ENCODE results near the gene NPBWR2. TPM values are rescaled to one million over a fixed set of nuclear protein-coding genes. Genes with fewer than 3 reads are reported as not detected.
"Not testable (repeated sequence)": the region's sequence is repeated elsewhere in the genome, so short reads cannot be mapped to it uniquely, and the experiment has no call there.

Gene NPBWR2
- total RNA-seq, 1 experiment from 2014 or later, result not detected

- not testable (repeated sequence) for DNase-seq (ENCODE audit: low read depth)
These were observed 20.0 kb downstream of the NPBWR2 start for GRCh38 chr20:64087226-64087825.

DNA sequence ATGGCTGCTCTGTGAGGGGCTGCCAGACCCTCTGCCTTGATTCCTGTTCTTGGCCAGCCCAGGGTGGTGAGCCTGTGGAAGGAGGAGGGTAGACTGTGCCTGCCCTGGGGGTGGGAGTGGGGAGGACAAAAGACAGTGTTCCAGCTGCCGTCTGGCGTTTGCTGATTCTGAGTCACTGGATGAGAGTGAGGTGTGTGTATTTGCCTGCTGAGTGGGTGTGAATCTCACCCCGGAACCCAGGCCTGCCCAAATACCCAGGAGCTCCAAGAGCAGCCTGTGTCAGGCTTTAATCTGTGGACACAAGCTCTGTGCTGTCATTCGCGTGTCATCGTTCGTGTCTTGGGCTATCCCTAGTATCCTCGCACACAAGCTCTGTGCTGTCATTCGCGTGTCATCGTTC lies 20.6 kb downstream of the NPBWR2 start:
- no peak for DNase-seq (ENCODE audit: low read depth)

DNA sequence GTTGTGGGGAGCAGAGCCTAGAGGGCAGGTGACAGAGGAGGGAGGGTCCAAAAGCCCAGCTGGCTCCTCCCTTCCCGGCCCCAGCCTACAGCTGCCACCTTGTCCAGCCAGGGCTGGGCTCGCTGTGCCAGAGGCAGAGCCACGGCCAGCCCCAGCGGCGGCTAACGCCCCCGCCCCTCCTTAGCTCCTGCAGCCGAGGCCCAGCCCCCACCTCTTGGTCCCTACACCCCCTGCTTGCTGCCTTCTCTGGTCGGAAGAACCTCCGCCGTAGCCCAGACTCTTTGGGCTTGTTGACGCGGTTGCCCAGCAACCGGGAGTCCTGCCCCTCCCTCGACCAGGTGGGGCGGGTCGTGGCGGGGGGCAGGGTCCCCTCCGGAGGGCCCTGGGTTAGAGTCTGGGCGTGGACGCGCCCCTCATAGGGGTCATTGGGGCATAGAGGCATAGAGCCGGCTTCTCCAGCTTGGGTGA lies 22.6 kb downstream of the NPBWR2 start:
- no peak for DNase-seq (ENCODE audit: low read depth)

DNA sequence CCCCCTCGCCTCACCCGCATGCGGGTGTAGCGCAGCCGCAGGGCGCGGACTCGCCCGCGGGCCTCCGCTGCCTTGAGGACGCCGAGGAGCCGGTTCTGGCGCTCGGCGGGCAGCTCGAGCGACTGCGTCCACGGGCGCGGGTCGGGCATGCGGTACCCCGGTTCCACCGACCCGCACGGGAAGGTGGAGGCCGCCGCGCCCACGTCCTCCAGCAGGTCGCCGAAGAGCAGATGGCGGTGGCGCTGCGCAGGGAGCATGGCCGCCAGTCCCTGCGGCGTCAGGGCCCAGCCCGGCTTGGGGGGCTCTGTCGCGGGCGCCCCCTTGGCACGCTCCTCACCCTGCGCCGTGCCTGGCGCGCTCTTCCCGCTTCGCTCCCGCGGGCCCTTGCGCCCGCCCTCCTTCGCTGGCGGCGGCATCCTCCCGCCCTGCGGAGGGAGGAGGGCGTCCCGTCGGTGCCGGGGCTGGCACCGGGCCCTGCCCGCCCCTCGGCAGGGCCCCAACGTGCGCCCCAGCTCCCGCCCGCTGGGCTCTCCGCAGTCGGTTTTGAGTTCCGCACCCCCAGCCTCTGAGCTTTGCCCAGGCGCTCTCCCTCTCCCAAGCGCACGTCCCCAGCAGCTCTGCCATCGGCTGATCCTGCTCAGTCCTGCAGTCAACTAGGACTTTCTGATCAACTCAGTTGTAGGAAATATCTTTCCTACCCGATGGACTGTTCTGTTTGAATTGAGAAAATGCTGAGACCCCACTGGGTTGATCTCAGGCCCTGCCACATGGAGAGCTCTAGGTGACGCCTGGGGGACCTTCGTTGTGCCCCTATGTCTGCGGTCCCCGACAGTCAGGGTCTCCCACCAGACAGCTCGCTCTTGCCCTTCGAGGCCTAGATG lies 23.3 kb downstream of the NPBWR2 start, which contains the start of gene LKAAEAR1:
LKAAEAR1 (minus strand) TSS at position 595 of the 881 bp plus-strand sequence; CDS start at position 416, 179 bp downstream.
- no peak for DNase-seq (ENCODE audit: low read depth)

DNA sequence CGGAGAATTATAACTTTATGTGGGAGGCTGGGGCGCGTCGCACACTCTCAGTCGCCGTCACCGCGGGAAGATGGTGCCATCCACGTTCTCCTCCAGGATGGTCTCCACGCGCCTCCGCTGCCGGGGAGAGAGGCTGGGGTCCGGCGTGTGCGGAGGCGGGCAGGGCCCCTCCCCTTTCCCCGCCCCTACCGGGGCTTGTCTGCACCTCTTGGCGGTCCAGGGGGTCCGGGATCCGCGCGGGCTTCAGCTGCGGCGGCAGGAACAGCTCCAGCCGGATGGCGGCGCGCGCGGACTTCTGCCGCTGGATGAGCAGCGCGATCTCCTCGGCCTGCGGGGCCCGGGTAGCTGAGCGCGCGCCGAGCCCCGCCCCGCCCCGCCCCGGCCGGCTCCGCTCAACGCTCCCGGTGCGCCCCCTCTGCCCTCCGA lies 24.0 kb downstream of the NPBWR2 start:
- peak; percentile 70 for DNase-seq (ENCODE audit: low read depth)

DNA sequence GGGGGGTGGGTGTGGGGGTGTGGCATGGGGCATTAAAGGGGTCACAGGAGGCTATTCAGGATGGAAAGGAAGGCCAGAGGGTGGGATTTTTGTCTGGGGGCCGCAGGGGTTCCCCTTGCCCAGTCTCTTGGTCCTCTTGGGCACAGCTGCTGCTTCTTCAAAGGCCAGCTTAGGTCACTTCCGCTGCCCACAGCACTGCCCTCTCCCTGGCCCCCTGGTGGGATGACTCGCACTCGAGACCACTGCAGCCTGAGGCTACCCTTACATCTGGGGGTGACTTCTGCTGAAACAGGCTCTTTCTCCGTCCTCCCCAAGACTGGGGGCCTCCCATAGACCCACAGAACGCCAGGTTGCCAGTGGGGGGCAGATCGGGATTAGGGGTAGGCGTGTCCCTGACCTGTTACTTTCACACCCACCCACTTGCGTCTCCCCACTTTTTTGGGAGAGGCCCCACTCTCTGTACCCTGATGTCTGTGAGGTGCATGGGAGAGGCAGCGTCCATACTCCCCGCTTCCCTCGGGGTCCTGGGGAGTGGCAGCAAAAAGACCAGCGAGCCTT lies 24.5 kb downstream of the NPBWR2 start:
- no peak for DNase-seq (ENCODE audit: low read depth)

- no peak for DNase-seq (ENCODE audit: low read depth)
These were observed 25.1 kb downstream of the NPBWR2 start for GRCh38 chr20:64082126-64082731.

- DNase-seq (ENCODE audit: low read depth), result no peak
These were observed 25.8 kb downstream of the NPBWR2 start for GRCh38 chr20:64081624-64081964.

GRCh38 chr20:64080813-64081623 lies 26.3 kb downstream of the NPBWR2 start:
- DNase-seq (ENCODE audit: low read depth), result no peak

DNA sequence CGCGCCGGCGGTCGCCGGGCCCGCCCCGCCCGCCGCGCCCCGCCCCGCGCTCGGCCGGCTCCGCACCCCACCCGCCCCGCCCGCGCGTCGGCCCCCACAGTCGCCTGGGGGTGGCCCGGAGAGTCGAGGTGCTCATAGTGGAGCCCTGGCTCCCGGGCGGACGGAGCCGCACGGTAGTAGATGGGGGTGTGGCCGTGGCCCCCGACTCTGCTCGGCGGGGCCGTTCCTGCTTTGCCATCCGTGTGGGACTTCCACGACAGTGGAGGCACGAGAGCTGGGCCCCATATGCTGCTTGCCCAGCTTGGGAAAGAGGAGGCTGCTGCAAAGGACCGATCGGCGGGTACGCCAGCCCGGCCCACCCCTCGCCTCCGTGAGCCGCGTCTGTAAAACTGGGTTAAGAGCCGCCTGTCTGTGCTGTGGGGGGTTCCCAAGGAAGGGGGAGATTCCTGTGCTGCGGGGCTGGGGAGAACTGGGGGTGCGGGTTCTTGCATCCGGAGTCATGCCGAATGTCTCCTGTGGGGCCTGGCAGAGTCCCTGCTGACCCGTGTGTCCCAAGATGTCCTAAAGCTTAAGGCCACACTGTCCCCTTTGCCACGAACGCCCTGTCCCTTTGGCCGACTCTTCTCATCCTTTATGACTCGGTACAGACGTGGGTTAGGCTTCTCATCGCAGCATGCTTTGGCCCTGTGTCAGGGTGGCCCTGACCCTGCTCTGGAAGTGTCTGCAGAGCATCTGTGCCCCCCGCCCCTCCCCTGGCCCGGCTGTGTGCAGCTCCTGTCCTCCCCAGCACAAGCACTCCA lies 27.2 kb downstream of the NPBWR2 start, which contains the start of gene OPRL1:
OPRL1 (plus strand) TSS at position 70 of the 800 bp plus-strand sequence. CDS start 12,639 bp downstream, outside the sequence.
- DNase-seq (ENCODE audit: low read depth), result no peak

DNA sequence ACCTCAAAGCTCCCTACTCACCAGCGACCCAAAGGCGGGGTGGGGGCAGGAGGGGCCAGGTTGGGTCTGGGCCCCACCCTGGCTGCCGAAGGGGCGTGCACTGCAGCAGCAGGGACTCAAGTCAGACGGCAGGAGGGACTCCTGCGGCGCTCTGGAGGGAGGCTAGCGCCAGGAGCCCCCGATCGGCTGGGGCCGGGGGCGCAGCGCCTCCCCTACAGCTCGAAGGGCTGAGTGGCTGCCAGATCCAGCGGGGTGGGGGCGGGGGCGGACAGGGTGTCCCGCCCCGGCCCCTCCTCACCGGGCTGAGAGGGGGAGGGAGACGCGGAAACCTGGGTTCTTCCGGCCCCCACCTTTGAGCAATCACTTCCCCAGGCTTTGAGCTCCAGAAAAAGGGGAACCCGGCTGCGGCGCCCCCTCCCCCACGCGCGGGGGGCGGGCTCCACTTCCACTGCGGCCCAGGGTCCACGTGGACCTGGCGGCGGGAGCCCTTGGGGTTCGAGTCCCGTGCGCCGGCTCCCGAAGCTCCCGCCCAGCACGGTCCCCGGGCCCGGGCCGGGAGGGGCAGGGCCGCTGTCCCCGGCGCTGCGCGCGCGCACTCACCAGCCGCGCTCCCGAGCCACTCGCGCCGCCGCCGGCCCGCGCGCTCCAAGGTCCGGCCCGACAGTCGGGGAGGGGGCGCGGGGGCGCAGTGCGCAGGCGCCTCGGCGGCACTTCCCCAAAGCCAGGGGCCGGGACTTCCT lies 27.9 kb downstream of the NPBWR2 start, which contains the start of gene RGS19:
RGS19 (minus strand) TSS at position 246 of the 740 bp plus-strand sequence. CDS start 2,632 bp downstream, outside the sequence.
- peak; percentile 49 for DNase-seq (ENCODE audit: low read depth)

DNA sequence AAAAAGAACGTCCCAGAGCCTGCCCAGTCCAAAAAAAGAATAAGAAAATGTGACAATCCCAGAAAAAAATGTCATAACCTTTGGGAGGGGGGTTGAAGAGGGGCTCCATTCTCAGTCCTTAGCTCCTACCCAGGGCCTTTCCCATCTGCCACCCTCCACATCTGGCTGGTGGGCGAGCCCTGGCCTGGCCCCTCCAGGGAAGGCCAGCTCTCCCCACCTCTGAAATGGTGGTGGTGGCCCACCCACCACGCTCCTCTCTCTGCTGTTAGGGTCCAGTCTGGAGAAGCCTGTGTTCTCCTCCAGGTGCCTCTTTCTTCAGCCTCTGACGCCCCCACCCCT lies 28.5 kb downstream of the NPBWR2 start:
- no peak for DNase-seq (ENCODE audit: low read depth)

DNA sequence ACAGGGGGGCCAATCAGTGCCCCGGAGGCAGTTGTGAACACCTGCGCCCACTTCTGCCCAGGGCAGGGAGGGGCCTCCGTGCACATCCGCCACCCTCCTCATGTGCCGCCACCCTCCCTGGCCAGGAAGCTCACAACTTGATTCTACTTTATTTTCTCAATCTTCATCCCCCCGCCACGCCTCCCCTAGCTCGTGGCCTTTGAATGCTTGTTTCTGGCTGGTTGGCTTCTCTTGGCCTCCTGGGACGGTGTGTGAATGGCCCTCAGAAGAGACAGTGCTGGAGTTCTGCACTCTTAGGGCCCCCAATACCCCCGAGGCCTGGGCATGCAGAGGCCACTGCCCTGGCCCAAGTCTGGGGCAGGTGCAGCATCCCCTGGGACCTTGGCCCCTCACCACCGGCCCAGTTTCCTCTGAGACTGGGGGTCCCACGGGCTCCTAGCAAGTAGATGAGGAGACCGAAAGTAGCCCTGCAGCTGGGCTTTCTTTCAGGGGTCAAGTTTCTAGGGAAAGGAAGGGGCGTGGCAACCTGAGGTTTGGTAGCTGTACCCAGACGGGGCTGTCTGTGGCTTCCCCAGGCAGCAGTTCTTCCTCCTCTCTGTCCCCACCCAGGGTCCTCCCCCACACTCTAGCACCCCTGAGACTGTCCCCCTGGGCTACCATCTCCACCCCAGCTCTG lies 29.4 kb downstream of the NPBWR2 start:
- no peak for DNase-seq (ENCODE audit: low read depth)

- no peak for DNase-seq (ENCODE audit: low read depth)
These were observed 29.9 kb downstream of the NPBWR2 start for GRCh38 chr20:64077541-64077875.

DNA sequence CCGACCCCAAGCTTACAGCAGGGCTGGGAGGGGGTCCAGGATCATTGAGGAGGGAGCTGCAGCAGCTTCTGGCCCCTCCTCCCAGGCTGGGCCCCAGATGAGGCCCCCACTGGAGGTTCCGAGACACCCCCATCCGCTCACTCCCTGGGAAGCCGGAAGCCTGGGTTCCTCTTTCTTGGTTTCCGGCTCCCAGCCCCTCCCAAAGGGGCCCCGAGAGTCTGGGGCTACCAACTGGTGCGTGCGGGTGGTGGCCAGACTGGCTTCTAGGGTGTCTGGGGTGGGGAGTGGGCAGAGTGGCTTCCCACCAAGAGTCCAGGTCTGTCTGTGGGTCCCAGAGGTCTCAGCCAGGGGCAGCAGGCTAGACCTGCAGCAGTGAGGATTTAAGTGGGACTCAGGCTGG lies 30.3 kb downstream of the NPBWR2 start:
- DNase-seq (ENCODE audit: low read depth), result no peak

DNA sequence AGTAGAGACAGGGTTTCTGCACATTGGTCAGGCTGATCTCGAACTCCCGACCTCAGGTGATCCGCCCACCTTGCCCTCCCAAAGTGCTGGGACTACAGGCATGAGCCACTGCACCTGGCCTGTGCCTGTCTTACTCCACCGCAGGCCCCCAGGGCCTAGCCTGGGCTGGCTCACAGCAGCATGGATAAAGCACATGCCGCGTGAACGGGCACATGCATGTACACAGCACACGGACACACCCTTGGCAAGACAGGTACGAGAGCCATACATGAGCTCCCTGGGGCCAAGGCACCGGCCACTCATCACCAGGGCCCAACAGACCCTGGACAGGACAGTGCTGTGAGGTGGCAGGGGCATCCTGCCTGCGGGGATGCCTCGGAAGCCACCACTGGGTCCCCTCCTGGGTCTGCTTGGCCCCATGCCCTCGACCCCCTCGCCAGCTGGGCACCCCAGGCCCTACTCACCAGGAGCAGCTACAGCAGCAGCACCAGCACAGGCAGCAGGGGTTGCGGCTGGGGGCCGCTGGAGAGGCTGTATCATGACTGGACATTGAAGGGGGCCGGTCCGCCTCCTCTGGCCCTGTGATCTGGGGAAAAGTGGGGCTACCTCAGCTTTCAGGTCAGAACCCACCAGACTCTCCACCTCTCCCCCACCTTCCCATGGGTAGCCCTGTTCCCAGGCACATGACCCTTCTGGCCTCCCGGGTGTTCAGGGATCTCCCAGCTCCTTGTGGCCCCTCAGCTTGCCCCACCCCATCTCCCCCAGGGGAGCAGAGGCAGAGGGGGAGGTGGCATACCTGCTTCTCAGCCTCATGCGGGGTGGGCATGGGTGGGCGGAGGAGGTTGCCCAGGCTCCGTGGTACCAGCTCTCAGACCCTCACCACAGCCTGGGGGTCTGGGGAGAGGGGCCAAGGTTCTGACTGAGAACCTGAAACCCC lies 31.0 kb downstream of the NPBWR2 start:
- no peak for DNase-seq (ENCODE audit: low read depth)

DNA sequence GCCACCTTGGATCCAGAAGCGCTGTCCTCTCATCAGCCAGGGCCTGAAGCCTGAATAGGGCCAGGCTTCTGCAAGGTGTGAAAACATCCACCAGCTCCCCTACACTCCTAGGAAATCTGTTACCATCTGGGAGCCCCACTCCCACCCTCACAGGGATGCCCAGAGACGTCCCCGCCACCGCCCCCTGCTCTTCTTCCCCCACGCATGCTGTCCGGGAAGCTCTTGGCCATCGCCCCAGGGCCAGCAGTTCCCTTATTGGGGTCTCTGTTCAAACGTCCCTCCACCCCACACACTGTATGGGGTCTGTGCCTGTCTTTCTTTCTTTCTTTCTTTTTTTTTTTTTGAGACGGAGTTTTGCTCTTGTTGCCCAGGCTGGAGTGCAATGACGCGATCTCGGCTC lies 31.8 kb downstream of the NPBWR2 start:
- no peak for DNase-seq (ENCODE audit: low read depth)

DNA sequence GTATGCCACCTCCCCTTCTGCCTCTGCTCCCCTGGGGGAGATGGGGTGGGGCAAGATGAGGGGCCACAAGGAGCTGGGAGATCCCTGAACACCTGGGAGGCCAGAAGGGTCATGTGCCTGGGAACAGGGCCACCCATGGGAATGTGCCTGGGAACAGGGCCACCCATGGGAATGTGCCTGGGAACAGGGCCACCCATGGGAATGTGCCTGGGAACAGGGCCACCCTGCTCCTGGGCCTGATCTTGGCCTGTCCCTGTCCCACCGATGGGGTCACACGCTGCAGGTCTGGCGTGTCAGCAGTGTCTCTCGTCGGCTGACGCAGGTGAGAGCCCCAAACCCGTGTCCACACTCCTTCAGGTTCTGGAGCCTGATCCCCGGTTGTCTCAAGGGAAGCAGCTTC lies 32.4 kb downstream of the NPBWR2 start:
- DNase-seq (ENCODE audit: low read depth), result no peak
